Activated CD8-positive, alpha-beta T cell treated with anti-CD3 and anti-CD28 coated beads for 36 hours (primary cell): Measurements from ENCODE around the gene CDT1. TPM values are rescaled to one million over a fixed set of nuclear protein-coding genes. Genes with fewer than 3 reads are reported as not detected.

ENCODE experiments used
- ATAC-seq: fragments of 200-7000 bp; cut with Tn5 transposase; one replicate; pipeline ENCODE4 v1.10.0; 2021; ENCODE audit warnings: mild to moderate bottlenecking, moderate library complexity
- CTCF ChIA-PET: fragments of 350-600 bp; sonication (Branson Sonifier 250); formaldehyde crosslinking; loops from one replicate; lab custom pipeline; 2021; ENCODE audit warnings: antibody characterized with exemption; lab: Charles Lee
- POLR2A ChIA-PET: fragments of 350-600 bp; sonication (Branson Sonifier 250); formaldehyde crosslinking; loops from one replicate; lab custom pipeline; 2021; ENCODE audit warnings: antibody characterized with exemption; lab: Charles Lee
- DNase-seq: peaks from one replicate; pipeline ENCODE4 v3.0.0-alpha.2; 2020
- H3K27ac Mint-ChIP-seq: one replicate; pipeline ENCODE4 v1.8.0; 2021; ENCODE audit warnings: mild to moderate bottlenecking, mixed read lengths
- H3K27me3 Mint-ChIP-seq: one replicate; pipeline ENCODE4 v1.8.0; 2021; ENCODE audit warnings: mixed read lengths
- H3K36me3 Mint-ChIP-seq: one replicate; pipeline ENCODE4 v1.8.0; 2021; ENCODE audit warnings: low read depth, mixed read lengths
- H3K4me1 Mint-ChIP-seq: one replicate; pipeline ENCODE4 v1.8.0; 2021; ENCODE audit warnings: low read depth, mixed read lengths
- H3K4me3 Mint-ChIP-seq: one replicate; pipeline ENCODE4 v1.8.0; 2021; ENCODE audit warnings: mild to moderate bottlenecking, moderate library complexity, mixed read lengths
- H3K9me3 Mint-ChIP-seq: one replicate; pipeline ENCODE4 v1.8.0; 2021; ENCODE audit warnings: mixed read lengths
- CTCF ChIP-seq: fragments of 200-600 bp; IDR thresholded peaks from one replicate; pipeline ENCODE4 v1.8.0; 2022; ENCODE audit warnings: antibody characterized with exemption, mild to moderate bottlenecking
- intact Hi-C: fragments of 100-400 bp; cut with micrococcal nuclease; formaldehyde crosslinking; loops from one replicate; pipeline ENCODE4 v1.10.0; 2022
- total RNA-seq, 2 experiments: library from RNA; stranded (reverse); gene quantifications; one replicate each; pipeline ENCODE4 v1.2.3, GENCODE V29; 2021

Gene CDT1
- total RNA-seq, 2 experiments from 2014 or later: 180 to 182 TPM

DNA sequence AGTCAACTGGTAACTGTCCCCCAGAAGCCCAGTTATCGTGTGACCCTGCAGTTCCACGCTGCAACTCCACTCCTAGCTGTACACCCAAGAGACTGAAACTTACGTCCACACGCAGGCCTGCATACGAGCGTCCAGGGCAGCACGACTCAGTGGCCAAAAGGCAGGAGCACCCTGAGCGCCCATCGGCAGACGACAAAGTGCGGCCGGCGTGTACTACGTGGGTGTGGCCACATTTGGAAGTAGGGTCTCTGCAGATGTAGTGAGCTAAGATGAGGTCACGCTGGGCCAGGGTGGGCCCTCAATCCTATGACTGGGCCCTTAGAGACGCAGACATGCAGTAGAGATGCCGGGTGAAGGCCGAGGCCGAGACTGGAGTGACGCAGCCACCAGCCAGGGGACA lies 39.7 kb downstream of the CDT1 start:
- no peaks in the 10 kb centered on the region for H3K4me1 Mint-ChIP-seq
- ChIA-PET CTCF (no interaction called here), POLR2A (interaction anchor here (1.2 kb wide), 1 partner anchor 14 kb away, joined by 3 read pairs; no protein-coding TSS in a partner anchor)
- no peaks in the 10 kb centered on the region for H3K9me3 Mint-ChIP-seq
- no peak for TF ChIP-seq CTCF
- H3K4me3 Mint-ChIP-seq: no peak overlapping the region
- intact Hi-C loops: loop anchor here (10.0 kb wide), 1 partner anchor 62 kb away; no protein-coding TSS in a partner anchor
- no peak for ATAC-seq
- H3K36me3 Mint-ChIP-seq: no peaks in the 10 kb centered on the region
- H3K27ac Mint-ChIP-seq: no peak overlapping the region
- no peak for DNase-seq
- no peaks in the 10 kb centered on the region for H3K27me3 Mint-ChIP-seq

- ATAC-seq: no peak
- POLR2A ChIA-PET: no interaction called here
Observed at GRCh38 chr16:88844419-88845036, 40.9 kb downstream of the CDT1 start.

GRCh38 chr16:88846088-88846487 lies 42.5 kb downstream of the CDT1 start:
- Mint-ChIP-seq H3K27ac (no peak overlapping the region), H3K27me3 (no peaks in the 10 kb centered on the region), H3K36me3 (no peaks in the 10 kb centered on the region), H3K4me1 (no peaks in the 10 kb centered on the region), H3K4me3 (no peak overlapping the region), H3K9me3 (no peaks in the 10 kb centered on the region)
- TF ChIP-seq CTCF: no peak
- ChIA-PET POLR2A (interaction anchor here (0.8 to 1.2 kb wide), 2 partner anchors 34 to 374 kb away, joined by 3 to 4 read pairs; no protein-coding TSS in a partner anchor), CTCF (interaction anchor here (1.2 to 1.9 kb wide), 2 partner anchors 11 to 12 kb away, joined by 3 to 5 read pairs; partner anchors contain the start of genes GALNS and TRAPPC2L)
- intact Hi-C loops: loop anchor here (10.0 kb wide), 1 partner anchor 59 kb away; no protein-coding TSS in a partner anchor
- ATAC-seq (no peak), DNase-seq (no peak)

More at GRCh38 chr16:88844419-88845036, 40.9 kb downstream of the CDT1 start:
- DNase-seq: no peak
- no peaks in the 10 kb centered on the region for H3K36me3 Mint-ChIP-seq
- no peaks in the 10 kb centered on the region for H3K27me3 Mint-ChIP-seq
- intact Hi-C loops: loop anchor here (10.0 kb wide), 1 partner anchor 60 kb away; no protein-coding TSS in a partner anchor
- CTCF ChIA-PET: no interaction called here
- H3K9me3 Mint-ChIP-seq: no peaks in the 10 kb centered on the region
- no peaks in the 10 kb centered on the region for H3K4me1 Mint-ChIP-seq
- no peak overlapping the region for H3K27ac Mint-ChIP-seq
- no peak for TF ChIP-seq CTCF
- H3K4me3 Mint-ChIP-seq: no peak overlapping the region

- no peak overlapping the region for H3K4me3 Mint-ChIP-seq
- CTCF ChIA-PET: interaction anchor here (1.7 kb wide), 1 partner anchor 32 kb away, joined by 3 read pairs; no protein-coding TSS in a partner anchor
Observed at GRCh38 chr16:88847654-88848053, 44.1 kb downstream of the CDT1 start.

More at GRCh38 chr16:88847654-88848053, 44.1 kb downstream of the CDT1 start:
- H3K4me1 Mint-ChIP-seq: peaks cover 2% of the 10 kb centered on the region
- H3K27ac Mint-ChIP-seq: no peak overlapping the region
- POLR2A ChIA-PET: no interaction called here
- TF ChIP-seq CTCF: no peak
- H3K27me3 Mint-ChIP-seq: no peaks in the 10 kb centered on the region
- intact Hi-C loops: loop anchor here (10.0 kb wide), 1 partner anchor 57 kb away; no protein-coding TSS in a partner anchor
- H3K9me3 Mint-ChIP-seq: no peaks in the 10 kb centered on the region
- H3K36me3 Mint-ChIP-seq: peaks cover 4% of the 10 kb centered on the region
- DNase-seq (no peak), ATAC-seq (no peak)
